AG08395 (cell line): ENCODE results near the gene SDK1.

Source experiments
- DNase-seq: peaks from one replicate; pipeline ENCODE4 v3.0.0; 2012; ENCODE audit warnings: mixed read lengths, low spot score

Gene SDK1

DNA sequence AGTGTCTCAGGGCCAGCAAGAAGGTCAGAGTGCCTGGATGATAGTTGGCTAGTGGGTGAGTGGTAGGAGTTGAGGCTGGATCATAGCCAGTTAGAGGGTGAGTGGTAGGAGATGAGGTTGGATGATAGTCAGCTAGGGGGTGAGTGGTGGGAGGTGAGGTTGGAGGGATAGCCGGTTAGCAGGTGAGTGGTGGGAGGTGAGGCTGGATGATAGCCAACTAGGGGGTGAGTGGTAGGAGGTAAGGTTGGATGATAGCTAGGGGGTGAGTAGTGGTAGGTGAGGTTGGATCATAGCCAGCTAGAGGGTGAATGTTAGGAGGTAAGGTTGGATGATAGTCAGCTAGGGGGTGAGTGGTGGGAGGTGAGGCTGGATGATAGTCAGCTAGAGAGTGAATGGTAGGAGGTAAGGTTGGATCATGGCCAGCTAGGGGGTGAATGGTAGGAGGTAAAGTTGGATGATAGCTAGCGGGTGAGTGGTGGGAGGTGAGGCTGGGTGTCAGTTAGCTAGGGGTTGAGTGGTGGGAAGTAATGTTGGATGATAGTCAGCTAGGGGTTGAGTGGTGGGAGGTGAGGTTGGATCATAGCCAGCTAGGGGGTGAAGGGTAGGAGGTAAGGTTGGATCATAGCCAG, 226.6 kb downstream of the SDK1 start:
- DNase-seq, result no peak

DNA sequence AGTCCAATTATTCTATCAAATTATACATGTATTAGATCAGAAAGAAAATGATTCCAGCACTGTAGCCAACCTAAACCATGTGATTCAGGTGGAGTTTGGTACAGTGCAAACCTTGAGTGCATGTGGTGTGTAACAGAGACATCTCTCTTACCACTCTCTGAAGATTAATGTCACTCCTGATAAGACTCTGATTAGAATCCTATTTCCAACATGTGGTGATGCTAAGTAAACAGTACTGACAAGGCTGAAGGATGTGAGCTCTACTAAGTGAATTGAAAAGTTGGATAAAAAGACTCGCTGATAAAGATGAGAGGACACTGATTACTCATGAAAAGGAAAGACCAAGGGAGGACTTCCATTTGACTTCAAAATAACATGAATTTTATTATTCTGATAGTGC, 232.0 kb downstream of the SDK1 start:
- DNase-seq, result no peak

DNA sequence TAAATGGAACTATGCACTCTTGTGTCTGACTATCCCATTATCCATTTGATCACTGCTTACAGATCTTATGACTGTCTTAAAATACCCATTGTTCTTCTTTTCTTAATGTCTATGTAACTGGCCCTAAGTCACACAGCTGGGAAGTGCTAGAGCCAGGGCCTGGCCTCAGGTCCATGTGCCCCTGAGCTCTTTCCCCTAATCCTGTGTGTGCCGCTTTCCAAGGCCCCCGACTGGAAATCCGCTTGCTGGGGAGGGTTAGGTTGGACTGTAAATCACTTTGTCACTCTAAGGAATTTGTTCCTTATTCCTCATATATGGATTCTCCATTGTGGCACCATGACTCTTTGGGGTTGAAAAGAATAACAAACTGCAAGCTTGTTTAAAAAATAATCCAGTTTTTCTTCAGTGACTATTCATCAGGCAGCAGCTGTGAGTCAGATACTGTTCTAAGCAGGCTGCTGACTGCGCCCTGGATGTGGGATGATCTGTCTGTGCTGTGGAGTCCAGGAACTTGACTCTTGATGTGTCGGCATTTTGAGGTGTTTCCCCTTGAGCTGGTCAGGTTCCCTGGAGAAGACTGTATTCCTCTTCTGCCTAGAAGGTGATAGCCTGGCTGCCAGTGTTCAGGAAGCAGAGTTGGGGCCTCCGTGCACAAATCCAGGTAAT, 236.3 kb downstream of the SDK1 start:
- no peak for DNase-seq

DNA sequence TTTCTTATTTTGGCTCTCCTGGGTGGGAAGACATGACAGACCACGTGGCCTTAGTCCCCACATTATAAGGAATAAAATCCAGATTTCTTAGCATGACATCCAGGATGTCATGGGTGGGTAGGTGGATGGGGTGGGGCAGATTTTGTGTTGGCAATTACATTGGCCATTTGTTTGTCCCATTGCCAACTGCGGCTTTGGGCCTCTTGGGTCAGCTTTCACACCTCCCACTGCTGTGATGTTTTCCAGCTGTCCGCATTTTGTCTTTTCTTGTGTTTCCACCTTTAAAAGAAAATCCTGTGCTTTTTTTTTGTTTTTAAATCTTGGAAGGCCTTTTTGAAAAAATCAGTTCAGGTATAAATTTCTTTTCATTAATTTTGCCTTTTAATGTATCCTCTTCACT, 237.0 kb downstream of the SDK1 start:
- DNase-seq, result no peak

DNA sequence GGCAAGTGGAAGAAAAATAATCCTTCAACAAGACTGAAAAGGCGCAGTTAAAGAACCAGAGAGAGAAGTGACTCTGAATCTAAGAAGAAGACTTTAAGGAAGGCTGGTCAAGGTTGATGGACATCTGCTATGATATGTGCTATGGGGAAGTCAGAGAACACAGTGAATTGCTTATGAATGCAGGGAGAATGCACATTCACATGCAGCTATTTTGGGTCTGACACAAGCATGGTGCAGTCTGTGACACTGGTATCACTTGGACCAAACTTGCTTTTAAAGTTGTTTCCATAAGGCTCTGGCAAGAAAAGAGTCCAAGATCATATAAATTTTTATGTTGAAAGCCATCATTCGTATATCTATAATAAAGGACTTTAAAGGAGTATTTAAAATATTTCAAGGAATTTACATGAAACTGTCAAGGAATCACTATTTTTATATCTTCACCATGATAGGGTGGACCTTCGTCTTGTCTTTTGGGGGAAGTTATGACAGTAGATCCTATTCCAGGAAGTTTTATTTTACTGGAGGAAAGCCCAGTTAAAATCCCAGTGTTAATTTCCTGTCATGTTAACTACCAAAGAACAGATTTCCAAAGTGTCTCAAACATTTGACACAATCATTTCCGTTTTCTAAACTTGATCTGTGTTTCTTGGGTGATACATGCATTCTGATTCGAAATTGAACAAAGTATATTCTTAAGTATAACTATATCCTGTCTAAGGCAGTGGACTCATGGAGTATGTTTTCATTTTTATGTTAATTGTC, 239.6 kb downstream of the SDK1 start:
- DNase-seq, result no peak

DNA sequence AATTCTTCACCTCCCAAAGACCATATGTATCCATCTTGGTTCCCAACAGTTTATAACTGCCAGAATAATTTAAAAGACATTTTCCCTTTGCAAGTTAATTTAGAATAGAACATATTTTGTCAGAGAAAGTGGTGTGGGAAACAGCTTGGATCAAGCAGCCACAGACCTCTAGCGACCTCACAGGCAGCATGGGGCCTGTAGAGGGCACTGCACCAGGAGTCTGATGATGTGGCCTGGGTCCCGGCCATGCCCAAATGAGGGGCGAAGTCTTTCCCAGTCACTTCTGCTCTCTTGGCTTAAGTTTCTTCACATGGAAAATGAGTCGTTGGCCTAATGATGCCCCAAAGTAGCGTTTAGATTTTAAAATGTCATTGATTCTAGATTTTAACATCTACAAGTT, 243.2 kb downstream of the SDK1 start:
- DNase-seq, result no peak

DNA sequence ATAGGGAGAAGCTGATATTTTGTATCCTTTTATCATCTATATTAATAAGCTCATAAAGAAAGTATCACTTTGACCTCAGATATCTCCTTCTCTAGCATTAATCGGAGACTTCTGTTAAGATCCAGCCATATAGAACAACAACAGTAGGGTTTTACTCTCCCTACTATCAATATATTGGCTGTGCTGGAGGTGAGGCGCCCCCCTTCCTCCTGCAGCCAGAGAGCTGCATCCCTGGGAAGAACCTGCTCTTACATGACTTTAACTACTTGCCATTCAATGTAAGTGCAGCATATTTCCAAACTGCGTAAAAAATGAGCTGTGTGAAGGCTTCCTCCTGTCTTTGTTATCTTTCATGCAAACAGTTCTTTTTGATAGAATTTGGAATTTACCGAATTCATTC, 247.8 kb downstream of the SDK1 start:
- no peak for DNase-seq

DNA sequence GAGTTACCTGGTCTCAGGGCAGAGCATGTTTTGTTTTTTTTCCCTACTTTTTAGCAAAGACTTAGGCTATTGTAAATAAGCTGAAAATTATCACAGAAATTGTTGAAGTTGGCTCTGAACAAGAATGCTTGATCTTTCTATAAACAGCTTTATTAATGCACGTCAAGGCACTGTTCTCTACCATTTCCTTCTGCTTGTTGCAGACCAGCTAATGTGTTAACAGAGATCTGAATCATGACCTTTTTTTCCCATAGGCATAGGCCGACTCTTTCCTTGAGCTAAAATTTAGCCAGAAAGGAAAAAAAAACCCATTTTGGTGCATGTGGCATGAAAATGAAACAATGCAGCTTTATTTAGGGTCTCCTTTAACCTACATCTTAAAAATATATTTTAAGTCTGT, 248.5 kb downstream of the SDK1 start:
- no peak for DNase-seq

DNA sequence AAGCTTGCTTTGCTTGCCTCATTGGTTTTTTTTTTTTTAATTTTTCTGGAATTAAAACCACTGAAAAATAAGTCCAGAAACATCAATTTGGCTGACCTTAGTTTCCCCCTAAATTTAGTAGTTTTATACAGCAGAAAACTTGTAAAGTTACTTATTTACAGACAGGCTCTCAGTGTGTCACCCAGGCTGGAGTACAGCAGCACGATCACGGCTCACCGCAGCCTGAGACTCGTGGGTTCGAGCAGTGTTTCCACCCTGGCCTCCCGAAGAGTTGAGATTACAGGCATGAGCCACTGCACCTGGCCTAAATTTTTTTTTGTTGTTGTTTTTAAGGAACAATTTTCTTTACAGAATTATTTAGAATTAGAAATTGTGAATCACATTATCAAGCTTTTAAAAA, 250.5 kb downstream of the SDK1 start:
- DNase-seq, result no peak

DNA sequence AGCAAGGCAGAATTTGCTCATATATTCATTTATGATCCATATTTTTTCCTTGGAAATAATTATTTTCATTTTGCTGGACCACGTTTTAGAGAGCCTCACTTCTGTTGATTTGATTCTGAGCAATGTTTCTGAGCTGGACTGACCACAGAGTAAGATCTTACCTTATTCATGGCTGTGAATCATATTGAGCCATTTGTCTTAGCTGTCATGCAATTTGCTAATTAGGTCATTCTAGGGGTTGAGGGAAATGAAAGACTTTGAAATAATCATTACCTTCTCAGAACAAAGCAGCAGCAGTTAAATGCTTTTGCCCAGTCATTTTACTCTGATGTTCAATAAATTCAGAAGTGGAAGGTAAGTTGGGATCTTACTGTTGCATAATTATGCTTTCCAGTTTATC, 251.4 kb downstream of the SDK1 start:
- DNase-seq, result no peak

DNA sequence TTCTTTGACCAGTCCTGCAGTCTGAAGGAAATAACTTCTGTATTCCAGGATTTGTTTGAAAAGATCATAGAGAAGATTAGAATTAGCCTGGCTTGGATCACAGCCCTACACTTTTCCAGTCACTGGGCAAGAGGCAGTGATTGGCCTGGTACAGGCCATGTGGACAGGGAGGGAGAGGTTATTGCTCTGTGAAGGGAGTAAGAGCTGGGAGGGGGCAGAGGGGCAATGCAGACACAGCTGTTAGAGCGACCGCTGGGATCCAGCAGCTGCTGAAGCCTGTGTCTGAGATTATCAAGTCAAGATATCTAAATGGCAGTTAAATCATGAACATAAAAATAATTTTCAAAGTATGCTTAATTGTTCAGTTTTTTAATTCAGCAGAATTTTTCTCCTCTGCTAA, 257.3 kb downstream of the SDK1 start:
- no peak for DNase-seq

DNA sequence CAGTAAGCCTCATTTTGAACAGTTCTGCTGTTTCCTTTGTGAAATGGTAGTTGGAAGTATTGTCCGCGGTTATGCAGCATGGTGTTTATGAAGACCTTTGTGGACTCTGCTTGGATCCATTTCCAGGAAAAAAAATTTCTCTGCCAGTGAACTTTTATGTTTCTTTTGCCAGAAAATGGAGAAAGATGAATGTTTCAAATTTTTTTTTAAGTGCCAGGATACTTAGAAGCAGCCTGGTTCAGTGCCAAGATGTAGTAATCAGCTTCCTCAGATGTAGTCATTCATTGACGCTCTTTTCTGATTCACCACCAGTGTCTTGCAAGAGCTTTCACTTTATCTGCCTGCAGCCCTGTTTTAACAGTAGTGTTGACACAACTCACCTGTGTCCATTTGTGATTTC, 258.2 kb downstream of the SDK1 start:
- DNase-seq, result no peak

DNA sequence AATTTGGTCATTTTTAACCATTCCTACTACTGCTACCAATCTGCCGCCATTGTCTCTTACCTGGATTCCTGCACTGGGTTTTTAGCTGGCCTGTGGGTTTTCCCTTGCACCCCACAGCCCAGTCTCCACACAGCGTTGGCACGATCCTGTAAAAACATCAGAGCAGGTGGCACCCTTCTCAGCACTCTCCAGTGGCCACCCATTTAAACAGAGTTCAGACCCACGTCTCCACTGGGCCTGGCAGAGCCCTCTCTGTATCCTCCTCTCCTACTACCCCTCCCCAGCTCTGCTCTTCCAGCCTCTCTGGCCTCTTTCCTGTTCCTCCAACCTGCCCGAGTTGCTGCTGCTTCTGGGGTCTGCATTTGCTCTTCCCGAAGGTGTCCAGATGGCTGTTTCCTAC, 259.4 kb downstream of the SDK1 start:
- no peak for DNase-seq

DNA sequence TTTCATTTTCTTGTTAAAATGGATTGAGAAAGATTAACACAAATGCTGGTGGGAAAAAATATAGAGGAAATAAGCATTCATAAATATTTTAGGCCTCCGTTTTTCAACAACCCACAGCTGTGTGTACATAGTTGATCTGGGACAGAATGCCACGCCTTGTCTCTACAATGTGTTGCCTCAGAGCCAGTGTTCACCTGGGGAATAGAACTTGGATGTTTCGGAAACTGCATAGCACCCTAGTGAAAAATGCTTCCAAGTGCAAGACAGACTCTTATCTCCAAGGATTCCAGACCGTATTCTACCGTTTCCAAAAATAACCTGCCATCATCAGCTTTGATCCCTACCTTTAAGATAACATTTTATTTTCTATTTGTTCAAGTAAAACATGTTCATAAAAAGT, 260.9 kb downstream of the SDK1 start:
- DNase-seq, result no peak

DNA sequence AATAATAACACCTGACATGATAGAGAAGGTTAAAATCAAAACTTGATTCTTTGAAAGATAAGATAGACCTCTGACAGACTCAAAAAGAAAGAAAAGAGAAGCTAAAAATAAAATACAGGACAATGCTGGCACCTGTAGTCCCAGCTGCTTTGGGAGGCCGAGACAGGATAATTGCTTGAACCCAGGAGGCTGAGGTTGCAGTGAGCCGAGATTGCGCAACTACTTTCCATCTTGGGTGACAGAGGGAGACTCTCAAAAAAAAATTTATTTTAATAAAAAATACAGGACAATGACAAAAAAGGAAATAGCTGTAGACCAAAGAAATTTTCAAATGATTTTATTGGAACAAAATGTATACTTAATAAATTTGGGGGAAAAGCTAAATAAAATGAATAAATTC, 263.2 kb downstream of the SDK1 start:
- DNase-seq, result no peak

DNA sequence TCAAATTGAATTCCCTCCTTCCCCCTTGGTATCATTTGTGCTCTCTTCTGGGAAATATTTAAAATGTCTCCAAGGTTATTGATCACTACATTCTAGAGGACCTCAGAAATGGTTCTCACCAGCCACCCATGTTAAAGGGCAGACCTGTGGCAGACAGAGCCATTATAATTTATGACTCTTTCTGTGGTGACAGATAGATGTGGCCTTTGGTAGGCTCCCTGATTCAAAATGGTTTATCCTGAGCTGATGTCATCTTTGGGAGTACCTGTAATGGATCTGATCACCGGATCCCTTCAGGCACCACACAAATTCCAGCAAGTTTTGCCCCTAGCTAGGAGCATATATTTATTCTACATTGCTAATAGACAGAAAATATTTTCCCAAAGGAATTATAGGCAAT, 267.5 kb downstream of the SDK1 start:
- DNase-seq, result no peak

DNA sequence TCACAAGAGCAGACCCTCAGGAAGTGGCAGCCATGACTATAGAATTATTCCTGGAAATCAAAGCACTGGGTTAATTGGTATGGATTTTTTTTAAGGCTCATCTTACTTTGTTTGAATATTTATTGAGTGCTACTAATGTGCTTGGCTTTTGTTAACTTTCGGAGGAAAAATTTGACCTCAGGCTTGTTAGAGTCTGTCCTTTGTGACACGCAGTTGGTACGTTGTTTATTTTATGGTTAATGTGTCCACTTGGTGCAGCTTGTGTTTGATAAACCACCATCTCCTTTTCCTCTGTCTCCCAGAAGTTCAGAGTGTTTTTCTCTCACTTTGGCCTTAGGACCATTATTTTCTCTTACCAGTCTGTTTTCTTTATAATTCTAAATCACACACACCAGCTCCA, 268.6 kb downstream of the SDK1 start:
- no peak for DNase-seq

DNA sequence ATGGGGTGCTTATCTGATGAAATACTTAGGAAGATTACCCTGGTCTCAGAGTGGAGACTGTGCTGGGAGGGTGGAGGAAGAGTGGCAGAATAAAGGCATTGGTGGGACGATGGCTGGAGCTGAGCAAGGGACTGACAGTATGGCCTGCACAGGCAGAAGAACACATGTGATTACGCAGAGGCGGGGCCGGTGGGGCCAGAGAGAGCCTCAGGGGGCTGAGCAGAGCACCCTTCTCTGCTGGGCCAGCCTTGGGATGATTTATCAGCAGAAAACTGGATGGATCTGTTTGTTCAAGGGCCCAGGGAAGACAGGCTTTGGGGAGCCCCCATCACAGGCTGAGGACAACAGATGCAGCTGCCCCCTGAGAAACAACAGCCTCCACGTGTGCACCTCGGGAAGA, 272.1 kb downstream of the SDK1 start:
- DNase-seq, result no peak

DNA sequence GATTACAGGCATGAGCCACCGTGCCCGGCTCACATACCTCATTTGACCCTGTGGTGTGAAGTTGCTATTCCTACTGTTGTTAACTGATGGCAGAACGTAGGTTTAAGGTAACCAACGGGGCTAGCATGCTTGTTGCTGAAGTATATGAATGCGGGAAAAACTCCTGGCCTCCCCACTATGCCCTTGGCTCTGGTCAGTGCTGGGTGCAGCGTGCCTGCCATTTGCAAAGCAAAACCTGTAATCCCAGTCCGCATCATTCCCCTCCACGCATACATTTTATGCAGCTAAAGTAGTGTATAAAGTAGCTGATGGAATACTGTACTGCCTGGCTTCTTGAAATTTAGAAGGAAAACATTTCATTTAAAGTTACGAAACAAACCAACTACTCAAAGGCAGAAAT, 273.3 kb downstream of the SDK1 start:
- no peak for DNase-seq

DNA sequence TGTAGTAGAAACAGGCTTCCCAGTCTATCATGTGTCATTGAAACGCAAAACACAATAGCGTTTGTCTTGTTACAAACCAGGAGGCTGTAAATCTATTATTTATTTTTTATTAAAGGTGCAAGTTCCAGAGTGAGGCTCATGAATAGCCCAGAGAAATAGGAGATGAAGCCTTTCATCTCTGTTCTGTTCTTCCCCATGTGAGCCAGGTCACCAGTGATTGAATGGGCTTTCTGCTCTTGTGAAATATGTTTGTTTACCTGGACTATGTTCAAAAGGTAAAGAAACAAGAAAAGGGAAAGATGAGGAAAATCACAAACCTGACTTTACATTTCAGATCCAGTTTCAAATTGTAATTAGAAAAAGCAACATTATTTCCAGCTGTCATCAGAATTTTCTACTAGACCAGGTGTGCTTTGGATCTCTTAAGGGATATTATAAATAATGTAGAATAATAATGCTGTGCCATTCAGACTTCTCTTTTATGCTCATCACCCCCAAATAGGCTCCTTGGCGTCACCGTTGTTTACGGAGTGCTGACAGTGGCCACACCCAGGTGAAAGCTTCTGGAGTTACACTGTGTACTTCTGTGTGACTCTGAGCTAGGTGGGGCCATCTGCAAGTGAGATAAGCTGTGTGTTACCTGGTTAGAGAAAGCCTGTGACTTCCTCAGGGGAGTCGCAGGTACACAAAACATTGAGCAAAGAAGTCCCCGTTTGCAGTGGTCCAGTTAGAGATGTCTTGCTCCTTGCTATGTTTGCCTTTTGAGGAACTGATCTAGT, 274.9 kb downstream of the SDK1 start:
- no peak for DNase-seq

DNA sequence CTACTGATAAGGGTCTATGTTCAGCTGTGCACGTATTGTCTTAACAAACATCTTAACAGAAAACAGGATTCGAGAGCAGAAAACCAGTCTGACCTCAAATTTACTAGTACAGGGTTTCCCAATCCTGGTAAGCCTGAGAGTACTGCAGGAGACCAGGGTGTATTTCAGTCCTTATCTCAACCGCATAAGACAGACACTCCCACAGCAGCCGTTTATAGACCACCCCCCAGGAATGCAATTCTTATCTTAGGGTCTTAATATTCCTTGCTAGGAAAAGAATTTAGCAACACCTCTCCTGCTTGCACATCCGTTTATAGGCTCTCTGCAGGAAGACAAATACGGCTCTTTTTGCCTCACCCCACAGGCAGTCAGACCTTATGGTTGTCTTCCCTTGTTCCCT, 277.3 kb downstream of the SDK1 start:
- DNase-seq, result no peak

DNA sequence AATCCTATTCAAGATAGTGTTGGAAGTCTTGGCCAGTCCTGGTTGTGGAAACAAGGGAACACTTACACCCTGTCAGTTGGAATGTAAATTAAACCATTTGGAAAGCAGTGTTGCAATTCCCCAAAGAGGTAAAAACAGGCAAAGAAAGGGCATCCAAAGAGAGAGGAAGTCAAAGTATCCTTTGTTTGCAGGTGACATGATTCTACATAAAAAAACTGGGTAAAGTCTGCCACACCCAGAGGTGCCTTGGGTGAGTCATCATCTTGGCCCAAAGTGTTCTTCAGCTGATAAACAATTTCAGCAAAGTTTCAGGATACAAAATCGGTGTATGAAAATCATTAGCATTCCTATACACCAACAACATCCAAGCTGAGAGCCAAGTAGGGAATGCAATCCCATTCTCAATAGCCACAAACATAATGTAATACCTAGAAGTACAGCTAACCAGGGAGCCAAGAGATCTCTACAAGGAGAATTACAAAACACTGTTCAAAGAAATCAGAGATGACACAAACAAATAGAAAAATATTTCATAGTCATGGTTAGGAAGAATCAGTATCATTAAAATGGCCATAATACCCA, 278.7 kb downstream of the SDK1 start:
- no peak for DNase-seq
